ENCODE data around the gene DAAM1. TPM values are rescaled to one million over a fixed set of nuclear protein-coding genes. Genes with fewer than 3 reads are reported as not detected.

The DAAM1 gene
- total RNA-seq, 1 experiment from 2014 or later, result 30.4 TPM

- TF ChIP-seq AR (CRISPR knock-in tag; IDR thresholded peaks at IDR 0.05) (no peak), HMGA2 (CRISPR knock-in tag; IDR thresholded peaks at IDR 0.05) (no peak), MYBL2 (CRISPR knock-in tag; IDR thresholded peaks at IDR 0.05) (no peak), TEAD1 (CRISPR knock-in tag; IDR thresholded peaks at IDR 0.05) (no peak), MAX (CRISPR knock-in tag; IDR thresholded peaks at IDR 0.05) (no peak), ELF4 (CRISPR knock-in tag; IDR thresholded peaks at IDR 0.05; ENCODE audit: low read depth) (no peak), SOX15 (CRISPR knock-in tag; IDR thresholded peaks at IDR 0.05) (no peak)
Measured at GRCh38 chr14:59355091-59355490, 166.6 kb downstream of the DAAM1 start (continued).

- TF ChIP-seq E2F1 (CRISPR knock-in tag; IDR thresholded peaks at IDR 0.05) (no peak), ATF1 (CRISPR knock-in tag; IDR thresholded peaks at IDR 0.05) (no peak), JAZF1 (CRISPR knock-in tag; IDR thresholded peaks at IDR 0.05) (no peak), ZNF121 (CRISPR knock-in tag; IDR thresholded peaks at IDR 0.05) (no peak), ARID4B (CRISPR knock-in tag; IDR thresholded peaks at IDR 0.05; ENCODE audit: borderline replicate concordance) (no peak), RORB (CRISPR knock-in tag; IDR thresholded peaks at IDR 0.05) (no peak), CBFB (CRISPR knock-in tag; IDR thresholded peaks at IDR 0.05; ENCODE audit: low read depth) (no peak), MYBL2 (CRISPR knock-in tag; IDR thresholded peaks at IDR 0.05) (no peak)
- ATAC-seq (no peak), DNase-seq (ENCODE audit: low spot score) (no peak)
- Mint-ChIP-seq H3K27ac (no peak overlapping the region; the same call in 1 of the 2 replicates), H3K4me3 (no peak overlapping the region), H3K27me3 (ENCODE audit: low read depth) (no peaks in the 10 kb centered on the region), H3K9me3 (no peaks in the 10 kb centered on the region), H3K36me3 (peaks cover 15% of the 10 kb centered on the region; the same call in 1 of the 2 replicates), H3K4me1 (peaks cover 17% of the 10 kb centered on the region)
- POLR2A ChIA-PET, result no interaction called here
- CTCF ChIA-PET, result no interaction called here
Measured at GRCh38 chr14:59356312-59356711, 167.8 kb downstream of the DAAM1 start.

GRCh38 chr14:59356767-59357166 is 168.3 kb downstream of the DAAM1 start:
- H3K36me3 Mint-ChIP-seq, result peaks cover 15% of the 10 kb centered on the region; the same call in 1 of the 2 replicates
- ChIA-PET POLR2A (no interaction called here), CTCF (no interaction called here)
- no peak overlapping the region for H3K27ac Mint-ChIP-seq
- H3K9me3 Mint-ChIP-seq, result no peaks in the 10 kb centered on the region
- H3K27me3 Mint-ChIP-seq (ENCODE audit: low read depth), result no peaks in the 10 kb centered on the region
- TF ChIP-seq SMAD3 (CRISPR knock-in tag; IDR thresholded peaks at IDR 0.05; ENCODE audit: borderline replicate concordance), result no peak
- no peak for TF ChIP-seq MLX (CRISPR knock-in tag; IDR thresholded peaks at IDR 0.05)
- TF ChIP-seq CDX4 (CRISPR knock-in tag; IDR thresholded peaks at IDR 0.05; ENCODE audit: borderline replicate concordance), result no peak
- no peak for TF ChIP-seq ZNF671 (CRISPR knock-in tag; IDR thresholded peaks at IDR 0.05)
- TF ChIP-seq NR2C2 (CRISPR knock-in tag; IDR thresholded peaks at IDR 0.05), result no peak
- TF ChIP-seq TCF7 (CRISPR knock-in tag; IDR thresholded peaks at IDR 0.05; ENCODE audit: low read depth), result no peak
- TF ChIP-seq RORB (CRISPR knock-in tag; IDR thresholded peaks at IDR 0.05), result no peak
- H3K4me1 Mint-ChIP-seq, result peaks cover 17% of the 10 kb centered on the region
- DNase-seq (ENCODE audit: low spot score) (no peak), ATAC-seq (no peak)
- no peak overlapping the region for H3K4me3 Mint-ChIP-seq
